ENCODE results near the gene HSPA12B. TPM values are rescaled to one million over a fixed set of nuclear protein-coding genes. Genes with fewer than 3 reads are reported as not detected.

Gene HSPA12B
- total and polyA plus RNA-seq, 2 of the 4 experiments (the other 2 are of a cell fraction): not detected

DNA sequence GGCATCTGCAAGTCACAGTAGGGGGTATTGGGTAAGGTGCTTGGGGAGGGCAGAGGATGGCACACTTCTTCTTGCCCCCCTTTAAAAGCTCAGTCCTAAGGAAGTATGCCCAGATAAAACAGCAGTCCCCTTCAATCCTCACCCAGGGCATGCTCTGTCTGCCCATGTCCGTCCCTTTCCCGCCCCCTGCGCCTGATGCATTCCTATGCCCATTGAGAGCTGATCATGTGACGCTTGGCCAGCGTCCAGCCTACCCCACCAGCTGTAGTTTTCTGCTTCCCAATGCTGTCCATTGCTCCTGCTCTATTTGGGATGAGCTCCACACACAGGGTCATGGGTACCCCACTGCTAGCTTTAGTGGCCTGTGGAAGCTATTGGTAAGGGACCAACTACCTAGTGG lies 28.4 kb upstream of the HSPA12B start:
- H3K56ac ChIP-seq (ENCODE audit: extremely low read depth, insufficient read depth, low read length): no peak overlapping the region
- no peak overlapping the region for H2BK15ac ChIP-seq (ENCODE audit: low read depth, low read length)
- no CpG with 5 or more reads among the region's 5 CpGs for WGBS, 2 experiments (ENCODE audit: extremely low coverage in 2 of 2, insufficient read length in 1 of 2)
- H3K9me3 ChIP-seq (ENCODE audit: control insufficient read depth, insufficient read depth, low read length): peaks cover 2% of the 10 kb centered on the region; the same call in 1 of the 2 replicates
- in situ Hi-C loops (cut with MboI; ENCODE audit: low sequenced_read_pairs) (no loop called here), intact Hi-C loops (cut with micrococcal nuclease) (no loop called here), dilution Hi-C loops (cut with HindIII; ENCODE audit: low sequenced_read_pairs, unreplicated experiment) (no loop called here)
- H4K8ac ChIP-seq (ENCODE audit: low read depth in 2 of 2, low read length in 2 of 2): no peak overlapping the region
- H2BK120ac ChIP-seq (ENCODE audit: low read depth, low read length): no peak overlapping the region
- H2AFZ ChIP-seq (replicated peaks; ENCODE audit: low read length, poor library complexity): peak overlapping the region; percentile 63
- H3K9ac ChIP-seq (ENCODE audit: low read depth, low read length): no peak overlapping the region
- no peak for TF ChIP-seq BHLHE40 (IDR thresholded peaks at IDR 0.05; ENCODE audit: low read depth, low read length)
- TF ChIP-seq RCOR1 (IDR thresholded peaks at IDR 0.05; ENCODE audit: insufficient replicate concordance, low read length): no peak
- TF ChIP-seq RAD21 (IDR thresholded peaks at IDR 0.05; ENCODE audit: low read length): no peak
- no peak for TF ChIP-seq ELK1 (IDR thresholded peaks at IDR 0.05; ENCODE audit: borderline replicate concordance, low read depth, low read length)
- no peak for TF ChIP-seq MXI1 (IDR thresholded peaks at IDR 0.05; ENCODE audit: borderline replicate concordance, low read depth, low read length)
- TF ChIP-seq CEBPB (IDR thresholded peaks at IDR 0.05; ENCODE audit: low read depth, low read length): no peak
- H2AK5ac ChIP-seq (ENCODE audit: low read depth, low read length): no peak overlapping the region
- no peaks in the 10 kb centered on the region for H3K79me1 ChIP-seq (ENCODE audit: low read depth in 1 of 2, low read length in 2 of 2)
- no peak overlapping the region for H4K91ac ChIP-seq (ENCODE audit: insufficient read depth, low read depth, low read length)
- no peaks in the 10 kb centered on the region for H3K9me1 ChIP-seq (ENCODE audit: insufficient read depth, low read length)
- no peak overlapping the region for H3K4ac ChIP-seq (ENCODE audit: low read depth, low read length)
- H2BK20ac ChIP-seq (ENCODE audit: low read depth, low read length): no peak overlapping the region
- H3K23ac ChIP-seq (ENCODE audit: low read depth, low read length): no peak overlapping the region
- BruUV-seq (replicated peaks): no TSS peak
- no peak overlapping the region for H3K18ac ChIP-seq (ENCODE audit: low read depth, low read length)
- ATAC-seq (ENCODE audit: low read depth) (no peak), DNase-seq (no peak)
- H2BK5ac ChIP-seq (ENCODE audit: low read depth, low read length, poor library complexity, severe bottlenecking): no peak overlapping the region
- H3K27ac ChIP-seq (ENCODE audit: insufficient read depth, low read length): no peak overlapping the region
- H3K36me3 ChIP-seq (ENCODE audit: control insufficient read depth, insufficient read depth, low read length): no peaks in the 10 kb centered on the region
- peaks cover 38% of the 10 kb centered on the region for H3K27me3 ChIP-seq (ENCODE audit: control insufficient read depth, insufficient read depth, low read length)
- no peak overlapping the region for H2AK9ac ChIP-seq (replicated peaks; ENCODE audit: low read depth, low read length, poor library complexity)
- H4K20me1 ChIP-seq (ENCODE audit: insufficient read depth, low read length): no peaks in the 10 kb centered on the region
- POLR2A ChIA-PET (ENCODE audit: unreplicated experiment): no interaction called here
- H4K5ac ChIP-seq (ENCODE audit: low read depth, low read length): no peak overlapping the region
- no peak overlapping the region for H3K14ac ChIP-seq (replicated peaks; ENCODE audit: low read depth, low read length)
- CTCF ChIA-PET: no interaction called here
- no peak overlapping the region for H3K4me3 ChIP-seq (ENCODE audit: insufficient read depth, low read depth, low read length)
- H3K4me2 ChIP-seq (ENCODE audit: low read depth, low read length): no peak overlapping the region
- H3K4me1 ChIP-seq (ENCODE audit: control insufficient read depth, insufficient read depth, low read length): no peaks in the 10 kb centered on the region

All from IMR-90 (cell line).